ENCODE measurements around the gene GALNT3.

GALNT3 gene

DNA sequence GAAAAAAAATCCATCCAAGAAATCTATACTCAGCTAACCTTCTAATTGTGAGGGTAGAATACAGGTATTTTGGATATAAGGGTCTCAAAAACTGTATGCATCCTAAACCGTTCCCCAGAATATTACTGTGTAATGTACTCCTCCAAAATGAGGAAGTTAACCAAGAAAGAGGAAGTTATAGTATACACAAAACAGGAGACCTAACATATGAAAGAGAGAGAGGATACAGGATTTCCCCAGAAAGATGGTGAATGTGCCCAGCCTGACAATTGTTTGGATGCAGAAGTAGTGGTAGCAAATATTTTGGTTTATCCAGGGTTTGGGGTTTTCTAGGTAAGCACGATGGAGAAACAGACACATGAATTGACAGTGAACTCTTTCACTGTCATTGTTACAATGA lies 50.6 kb downstream of the GALNT3 start:
- no peak for DNase-seq (ENCODE audit: low read depth)
- TF ChIP-seq, protein P1, sequence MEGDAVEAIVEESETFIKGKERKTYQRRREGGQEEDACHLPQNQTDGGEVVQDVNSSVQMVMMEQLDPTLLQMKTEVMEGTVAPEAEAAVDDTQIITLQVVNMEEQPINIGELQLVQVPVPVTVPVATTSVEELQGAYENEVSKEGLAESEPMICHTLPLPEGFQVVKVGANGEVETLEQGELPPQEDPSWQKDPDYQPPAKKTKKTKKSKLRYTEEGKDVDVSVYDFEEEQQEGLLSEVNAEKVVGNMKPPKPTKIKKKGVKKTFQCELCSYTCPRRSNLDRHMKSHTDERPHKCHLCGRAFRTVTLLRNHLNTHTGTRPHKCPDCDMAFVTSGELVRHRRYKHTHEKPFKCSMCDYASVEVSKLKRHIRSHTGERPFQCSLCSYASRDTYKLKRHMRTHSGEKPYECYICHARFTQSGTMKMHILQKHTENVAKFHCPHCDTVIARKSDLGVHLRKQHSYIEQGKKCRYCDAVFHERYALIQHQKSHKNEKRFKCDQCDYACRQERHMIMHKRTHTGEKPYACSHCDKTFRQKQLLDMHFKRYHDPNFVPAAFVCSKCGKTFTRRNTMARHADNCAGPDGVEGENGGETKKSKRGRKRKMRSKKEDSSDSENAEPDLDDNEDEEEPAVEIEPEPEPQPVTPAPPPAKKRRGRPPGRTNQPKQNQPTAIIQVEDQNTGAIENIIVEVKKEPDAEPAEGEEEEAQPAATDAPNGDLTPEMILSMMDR (IDR thresholded peaks at IDR 0.05; ENCODE audit: control insufficient read depth, extremely low read depth, insufficient read depth): no peak
- no peak overlapping the region for H3K4me3 ChIP-seq (ENCODE audit: low read depth, low read length)

DNA sequence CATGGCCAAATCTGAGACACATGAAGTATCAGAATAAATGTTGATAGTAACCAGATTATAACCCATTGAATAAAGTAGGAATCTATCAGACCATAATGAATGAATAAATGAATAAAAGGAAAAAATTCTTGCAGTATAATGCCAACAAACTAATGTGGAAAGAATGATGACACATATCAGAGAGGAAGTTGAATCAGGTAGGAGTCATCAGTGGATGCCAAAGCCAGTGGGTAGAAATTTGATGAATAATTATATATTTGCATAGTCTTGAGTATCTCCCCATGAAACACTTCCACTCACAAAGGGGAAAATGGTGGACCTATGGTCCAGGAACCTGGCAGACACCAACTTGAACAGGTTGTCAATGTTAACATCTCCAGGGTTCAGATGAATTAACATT lies 68.6 kb downstream of the GALNT3 start:
- TF ChIP-seq, protein P1 (IDR thresholded peaks at IDR 0.05; ENCODE audit: control insufficient read depth, extremely low read depth, insufficient read depth): no peak
- no peak for DNase-seq (ENCODE audit: low read depth)
- no peak overlapping the region for H3K4me3 ChIP-seq (ENCODE audit: low read depth, low read length)

DNA sequence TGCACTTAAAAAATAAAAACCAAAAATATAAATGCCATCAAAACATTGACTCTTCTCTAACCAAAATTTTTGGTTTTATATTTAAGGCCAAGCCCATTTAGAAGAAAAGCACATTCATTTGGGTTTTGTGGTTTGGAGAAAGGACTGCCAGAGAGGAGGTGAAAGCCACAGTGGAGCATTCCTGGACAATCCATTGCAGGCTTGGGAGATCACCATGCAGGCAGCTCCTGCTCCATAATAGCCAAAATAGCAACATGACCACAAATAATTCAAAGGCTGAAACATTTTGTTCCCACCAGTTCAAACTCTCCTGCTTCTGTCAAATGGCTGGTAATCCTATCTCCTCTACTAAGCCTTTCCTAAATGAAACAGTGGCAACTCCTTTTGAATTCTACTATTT lies 73.5 kb downstream of the GALNT3 start:
- no peak for DNase-seq (ENCODE audit: low read depth)
- TF ChIP-seq, protein P1 (IDR thresholded peaks at IDR 0.05; ENCODE audit: control insufficient read depth, extremely low read depth, insufficient read depth): no peak
- H3K4me3 ChIP-seq (ENCODE audit: low read depth, low read length): no peak overlapping the region

DNA sequence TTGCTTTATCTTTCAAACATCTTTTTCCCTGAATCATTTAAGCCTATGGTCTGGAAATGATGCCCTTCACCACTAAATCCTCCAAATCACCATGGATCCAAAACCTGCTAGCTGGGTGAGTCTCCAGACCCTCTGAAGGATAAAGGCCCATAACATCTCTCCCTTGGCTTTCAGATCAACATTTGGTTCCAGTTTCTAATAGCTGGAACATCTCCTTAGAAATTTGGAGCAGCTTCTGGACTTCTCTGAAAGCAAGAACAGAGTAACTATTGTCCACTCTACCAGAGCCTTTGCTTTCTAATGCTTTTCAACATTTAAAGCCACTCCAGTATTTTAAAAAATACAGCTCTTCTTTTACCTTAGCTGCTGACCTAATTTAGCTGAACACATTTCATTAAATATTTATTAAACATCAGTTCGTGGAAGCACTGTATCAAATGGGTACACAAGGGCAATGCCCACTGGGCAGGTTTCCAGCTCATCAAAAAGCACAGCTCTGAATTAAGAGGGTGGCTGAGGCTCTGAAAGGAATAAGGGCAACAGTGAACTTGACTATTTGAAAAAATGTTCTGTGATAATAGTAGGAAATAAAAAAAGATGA lies 75.3 kb downstream of the GALNT3 start:
- DNase-seq (ENCODE audit: low read depth): no peak
- TF ChIP-seq, protein P1 (IDR thresholded peaks at IDR 0.05; ENCODE audit: control insufficient read depth, extremely low read depth, insufficient read depth): no peak
- H3K4me3 ChIP-seq (ENCODE audit: low read depth, low read length): no peak overlapping the region

DNA sequence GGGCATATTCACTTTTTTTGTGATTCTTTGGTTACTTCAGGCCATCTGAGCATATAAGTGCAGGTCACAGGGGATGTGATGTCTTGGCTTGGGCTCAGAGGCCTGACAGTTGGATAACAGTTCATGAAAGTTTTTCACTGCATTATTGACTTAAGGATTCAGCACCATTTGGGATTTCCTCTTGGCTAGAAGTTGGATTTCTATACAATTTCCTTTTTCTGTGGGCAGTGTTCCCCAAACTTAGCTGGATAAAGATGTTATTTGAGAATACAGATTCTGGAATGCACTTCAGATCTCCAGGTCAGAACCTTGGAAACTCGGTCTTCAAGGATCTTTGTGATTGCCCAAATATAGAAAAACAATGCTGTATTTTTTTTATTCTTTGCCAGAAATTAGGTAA lies 78.0 kb downstream of the GALNT3 start:
- TF ChIP-seq, protein P1 (IDR thresholded peaks at IDR 0.05; ENCODE audit: control insufficient read depth, extremely low read depth, insufficient read depth): no peak
- no peak for DNase-seq (ENCODE audit: low read depth)
- H3K4me3 ChIP-seq (ENCODE audit: low read depth, low read length): no peak overlapping the region

DNA sequence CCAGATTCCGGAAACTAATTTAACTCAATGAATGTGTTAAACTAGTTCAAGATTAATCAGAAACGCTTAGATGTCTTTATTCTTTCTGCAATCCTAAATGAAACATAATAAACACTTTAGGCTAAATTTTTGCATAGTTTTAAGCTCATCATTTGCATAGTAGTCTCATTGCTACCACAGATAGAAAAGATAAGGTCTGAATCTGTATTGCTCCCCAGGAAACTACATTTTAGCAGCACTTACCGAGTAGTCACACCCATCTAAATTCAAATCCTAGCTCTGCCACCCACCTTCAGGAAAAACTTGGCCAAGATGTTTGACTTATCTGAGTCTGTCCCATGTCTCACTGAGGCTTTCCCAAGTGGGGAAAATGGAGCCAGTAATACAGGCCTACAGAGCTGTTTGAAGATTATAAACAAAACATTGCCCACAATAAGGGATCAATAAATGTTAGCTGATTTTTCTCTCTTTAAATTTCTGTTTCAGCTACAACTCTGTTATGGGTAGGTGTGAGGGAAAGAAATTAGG lies 87.0 kb downstream of the GALNT3 start:
- H3K4me3 ChIP-seq (ENCODE audit: low read depth, low read length): no peak overlapping the region
- TF ChIP-seq, protein P1 (IDR thresholded peaks at IDR 0.05; ENCODE audit: control insufficient read depth, extremely low read depth, insufficient read depth): no peak
- DNase-seq (ENCODE audit: low read depth): no peak

DNA sequence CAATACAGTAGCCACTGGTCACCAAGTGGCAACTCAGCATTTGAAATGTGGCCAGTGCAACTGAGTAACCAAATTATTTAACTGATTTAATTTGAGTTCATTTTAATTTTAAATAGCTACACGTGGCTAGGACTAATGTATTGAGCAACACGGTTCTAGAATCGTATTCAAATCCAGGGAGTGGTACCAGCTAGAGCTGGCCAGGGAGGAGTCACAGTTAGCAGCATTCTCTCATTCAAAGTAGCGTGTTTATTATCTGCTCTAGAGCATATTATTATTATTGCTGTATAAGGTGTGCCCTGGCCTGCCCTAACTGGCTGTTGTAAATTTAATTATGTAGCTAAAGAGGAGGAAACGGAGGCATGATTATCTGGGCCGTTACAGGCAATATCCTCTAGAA lies 92.9 kb downstream of the GALNT3 start:
- H3K4me3 ChIP-seq (ENCODE audit: low read depth, low read length): no peak overlapping the region
- no peak for DNase-seq (ENCODE audit: low read depth)
- TF ChIP-seq, protein P1 (IDR thresholded peaks at IDR 0.05; ENCODE audit: control insufficient read depth, extremely low read depth, insufficient read depth): no peak
